NCI-H1092 treated with DMSO at 0.1 percent for 48 hours (cell line): ENCODE measurements around the gene SERPINI1.
"Not testable (repeated sequence)": the region's sequence is repeated elsewhere in the genome, so short reads cannot be mapped to it uniquely, and the experiment has no call there.

Experiments
- DNase-seq: peaks from one replicate; lab custom pipeline; 2025; lab: John Stamatoyannopoulos, UW

SERPINI1 gene

DNA sequence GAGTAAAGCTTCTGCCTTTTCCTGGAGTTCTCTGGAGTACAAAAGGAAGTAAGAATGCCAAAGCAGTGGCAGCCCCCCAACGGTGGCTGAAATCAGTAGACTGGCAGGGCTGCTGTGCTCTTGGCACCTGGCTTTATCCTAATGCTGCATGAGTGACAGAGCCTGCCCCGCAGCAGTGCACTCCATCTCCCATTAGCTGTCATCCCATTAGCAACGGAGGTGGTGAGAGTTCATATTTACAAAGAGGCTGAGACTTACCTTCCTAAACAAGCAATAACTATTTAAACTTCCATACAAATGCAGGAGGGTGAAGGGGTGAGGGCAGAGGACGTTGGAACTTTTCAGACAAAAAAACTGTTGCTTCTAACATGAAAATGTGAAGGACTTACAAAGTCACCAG lies 51.9 kb downstream of the SERPINI1 start:
- DNase-seq: no peak

DNA sequence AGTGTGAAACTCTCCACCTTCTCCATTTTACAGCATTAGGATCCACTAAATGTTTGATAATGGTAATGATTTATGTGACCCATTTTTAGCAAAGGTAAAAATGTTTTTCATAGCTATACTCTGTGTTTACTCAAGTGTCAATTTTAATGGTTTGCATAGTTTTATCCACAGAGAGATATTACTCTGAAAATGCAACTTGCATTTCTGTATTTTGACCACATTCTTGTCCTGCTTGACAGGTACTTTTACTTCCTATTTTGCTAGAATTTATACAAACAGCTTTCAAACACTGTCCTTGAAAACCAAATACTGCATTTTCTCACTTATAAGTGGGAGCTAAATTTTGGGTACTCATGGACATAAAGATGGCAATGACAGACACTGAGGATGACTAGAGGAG lies 62.9 kb downstream of the SERPINI1 start:
- DNase-seq: no peak

DNA sequence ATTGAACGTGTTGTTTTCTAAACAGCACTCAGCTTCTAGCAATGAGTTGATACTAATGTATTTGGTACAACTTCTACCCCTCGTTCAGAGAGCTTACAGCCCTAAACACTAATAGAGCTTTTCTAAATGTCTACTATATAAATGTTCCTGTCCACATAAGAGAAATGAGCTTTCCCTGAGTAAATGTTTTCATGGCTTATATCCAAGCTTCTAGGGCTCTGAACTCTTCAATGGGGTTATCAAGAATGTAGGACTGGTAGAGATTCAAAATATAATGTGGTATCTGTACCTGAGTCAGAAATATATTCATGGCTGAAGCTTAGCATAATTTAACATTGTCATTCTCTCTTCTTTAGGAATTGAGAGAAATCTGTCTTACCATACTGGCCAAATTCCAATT lies 73.4 kb downstream of the SERPINI1 start:
- DNase-seq: peak; percentile 38

DNA sequence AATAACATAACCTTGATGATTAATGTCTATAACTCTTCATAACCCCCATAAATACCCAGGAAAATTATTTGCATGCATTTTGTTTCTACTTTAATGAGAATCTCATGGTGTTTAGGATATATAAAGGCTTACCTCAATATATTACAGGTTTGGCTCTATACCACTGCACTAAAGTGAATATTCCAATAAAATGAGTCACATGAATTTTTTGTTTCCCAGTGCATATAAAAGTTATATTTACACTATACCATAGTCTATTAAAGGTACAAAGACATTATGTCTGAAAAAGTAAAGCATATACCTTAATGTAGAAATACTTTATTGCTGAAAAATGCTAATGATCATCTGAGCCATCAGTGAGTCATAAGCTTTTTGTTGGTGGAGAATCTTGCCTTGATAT lies 74.7 kb downstream of the SERPINI1 start:
- no peak for DNase-seq

DNA sequence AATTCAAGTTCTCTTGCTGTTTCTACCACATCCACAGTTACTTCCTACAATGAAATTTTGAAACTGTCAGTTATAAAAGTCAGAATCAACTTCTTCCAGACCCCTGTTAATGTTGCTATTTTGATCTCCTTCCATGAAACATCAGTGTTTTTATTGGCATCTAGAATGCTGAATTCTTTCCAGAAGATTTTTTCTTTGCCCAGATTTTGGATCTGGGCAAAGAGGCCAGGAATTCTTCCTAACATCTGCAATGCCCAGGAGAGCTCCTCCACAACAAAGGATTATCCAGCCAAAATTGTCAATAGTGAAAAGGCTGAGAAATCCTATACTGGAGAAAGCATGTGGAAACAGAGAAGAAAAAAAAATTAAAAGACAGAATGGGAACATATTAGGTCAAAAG lies 75.5 kb downstream of the SERPINI1 start:
- DNase-seq: no peak

DNA sequence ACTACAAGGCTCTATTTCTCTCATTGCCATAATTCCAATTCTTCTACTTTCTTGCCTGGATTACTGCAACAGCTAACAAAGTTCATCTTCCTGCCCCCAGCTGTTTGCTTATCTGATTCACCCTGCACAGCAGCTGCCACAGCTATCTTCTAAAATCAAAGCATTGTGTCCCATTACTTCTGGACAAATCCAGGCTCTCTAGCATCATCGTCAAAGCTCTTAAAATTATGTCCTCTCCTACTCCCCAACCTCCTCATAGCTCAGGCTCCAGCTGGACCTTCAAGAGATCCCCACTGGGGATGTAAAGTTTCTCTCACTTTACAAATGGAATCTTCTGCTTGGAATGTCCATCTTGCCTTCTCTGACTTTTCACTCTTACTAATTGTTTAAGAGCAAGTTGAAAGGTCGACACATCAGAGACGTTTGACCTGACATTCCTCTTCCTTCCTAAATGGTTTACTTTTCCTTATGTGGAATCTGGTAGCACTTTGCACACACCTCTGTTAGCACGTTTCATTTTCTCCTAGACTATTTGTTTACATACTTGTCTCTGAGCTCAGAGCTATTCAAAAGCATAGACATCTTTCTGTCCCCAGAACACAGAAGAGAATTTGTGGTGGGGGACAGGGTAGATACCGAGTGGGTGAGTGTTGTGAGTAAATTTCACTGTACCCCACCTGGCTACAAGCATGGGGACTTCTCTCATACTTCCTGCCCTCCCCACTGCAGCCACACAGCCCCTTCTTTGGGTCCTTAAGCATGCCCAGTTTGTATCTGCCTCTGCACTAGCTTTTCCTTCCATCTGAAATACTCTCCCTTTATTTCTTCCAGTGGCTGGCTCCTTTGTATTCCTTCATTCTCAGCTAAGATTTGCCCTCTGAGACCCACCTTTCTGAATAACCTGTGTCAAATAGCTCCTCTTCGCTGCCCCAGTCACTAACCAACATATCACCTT lies 77.9 kb downstream of the SERPINI1 start:
- no peak for DNase-seq

DNA sequence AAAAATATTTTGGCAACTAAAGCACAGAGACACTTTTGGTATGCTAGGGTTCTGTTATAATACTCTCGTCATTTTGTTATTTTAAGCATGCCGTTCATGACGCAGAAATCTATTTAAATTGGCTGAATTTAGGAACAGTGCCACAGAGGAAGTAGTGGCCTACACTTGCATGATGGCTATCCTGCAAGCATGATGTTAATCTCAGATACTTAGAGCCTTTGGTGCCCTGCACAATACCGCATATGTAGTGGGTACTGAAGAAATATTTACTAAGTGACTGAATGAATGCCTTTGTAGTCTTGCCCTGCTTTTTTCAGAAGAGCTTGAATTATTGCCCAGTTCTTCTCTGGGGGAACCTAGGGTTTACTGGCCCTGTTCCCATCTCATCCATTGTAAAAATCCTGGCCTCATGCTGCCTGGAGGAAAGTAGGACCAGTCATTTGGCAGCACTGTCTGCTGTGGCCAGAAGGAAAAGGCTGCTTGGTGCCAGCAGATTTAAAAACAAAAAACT lies 79.0 kb downstream of the SERPINI1 start:
- DNase-seq: peak; percentile 84

DNA sequence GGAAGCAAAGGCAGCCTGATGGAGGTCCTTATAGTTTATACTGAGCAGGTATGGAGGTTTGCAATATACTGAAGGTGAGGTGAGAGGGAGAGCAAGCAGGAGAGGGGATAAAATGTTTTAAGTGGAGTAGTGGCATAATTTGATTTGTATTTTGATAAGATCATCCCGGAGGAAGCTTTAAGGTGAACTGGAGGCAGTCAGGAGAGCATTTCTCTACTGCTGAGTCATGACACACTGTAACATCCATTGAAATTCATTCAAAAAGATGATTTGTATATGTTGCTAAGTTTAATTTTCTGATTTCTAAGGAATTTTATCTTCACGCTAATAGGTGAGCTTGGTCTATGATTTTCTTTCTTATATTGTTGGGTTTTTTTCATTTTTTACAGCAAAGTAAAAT lies 81.4 kb downstream of the SERPINI1 start:
- no peak for DNase-seq

DNA sequence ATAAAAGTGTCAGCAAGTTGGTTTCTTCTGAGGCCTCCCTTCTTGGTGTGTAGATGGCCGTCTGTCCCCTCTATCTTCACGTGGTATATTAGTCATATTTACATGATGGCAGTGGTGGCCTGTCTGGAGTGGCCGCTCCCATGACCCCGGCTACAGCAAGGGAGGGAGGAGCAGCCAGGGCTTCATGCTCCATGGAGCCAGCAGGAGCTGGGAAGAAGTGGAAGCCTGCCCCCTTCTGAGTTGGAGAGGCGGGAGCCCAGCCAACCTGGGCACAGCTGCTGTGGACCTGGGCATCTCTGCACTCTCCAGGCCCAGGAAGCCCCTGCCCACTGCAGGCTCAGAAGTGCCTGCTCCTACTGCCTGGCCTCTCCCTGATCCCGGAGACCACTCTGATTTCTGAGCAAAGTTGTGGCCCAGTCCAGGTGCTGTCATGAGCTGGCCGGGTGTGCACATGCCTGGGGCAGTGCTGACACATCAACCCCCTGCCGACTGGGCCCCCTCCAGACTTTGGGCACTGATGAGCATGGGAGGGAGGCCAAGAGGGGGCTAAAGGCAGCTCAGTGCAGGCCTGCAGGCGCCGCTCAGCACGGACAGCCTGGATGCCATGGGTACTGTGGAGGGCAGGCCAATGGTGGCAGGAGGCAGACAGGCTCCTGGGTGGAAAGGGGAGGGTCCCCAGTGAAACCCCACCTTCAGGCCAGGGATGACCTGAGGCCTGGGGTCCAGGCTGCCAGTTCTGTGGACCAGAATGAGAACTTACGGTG lies 84.8 kb downstream of the SERPINI1 start:
- no peak for DNase-seq

DNA sequence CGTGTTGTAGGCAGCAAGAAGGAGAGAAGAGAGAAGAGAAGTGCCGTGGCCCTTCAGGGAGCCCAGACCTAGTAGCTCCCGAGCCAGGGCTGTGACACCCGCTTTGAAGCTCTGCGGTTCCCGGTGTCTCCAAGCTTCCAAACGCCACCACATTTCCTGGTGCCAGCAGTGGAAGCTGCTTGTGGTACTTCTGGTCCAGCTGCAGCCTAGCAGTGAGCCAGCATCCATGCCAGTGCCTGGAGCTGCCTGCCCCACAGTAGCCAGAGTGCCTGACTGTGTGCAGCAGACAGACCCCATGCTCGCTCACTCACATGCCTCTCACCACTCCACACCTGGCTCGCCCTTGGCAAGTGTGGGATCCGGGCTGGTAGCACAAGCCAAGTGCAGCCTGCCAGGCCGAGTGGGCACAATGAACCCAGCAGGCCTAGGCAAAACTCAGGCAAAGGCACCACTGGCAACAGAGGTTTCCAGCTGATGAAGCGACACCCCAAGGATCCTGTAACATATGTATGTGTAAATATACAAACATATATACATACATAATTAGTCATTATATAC lies 85.8 kb downstream of the SERPINI1 start:
- DNase-seq: no peak

DNA sequence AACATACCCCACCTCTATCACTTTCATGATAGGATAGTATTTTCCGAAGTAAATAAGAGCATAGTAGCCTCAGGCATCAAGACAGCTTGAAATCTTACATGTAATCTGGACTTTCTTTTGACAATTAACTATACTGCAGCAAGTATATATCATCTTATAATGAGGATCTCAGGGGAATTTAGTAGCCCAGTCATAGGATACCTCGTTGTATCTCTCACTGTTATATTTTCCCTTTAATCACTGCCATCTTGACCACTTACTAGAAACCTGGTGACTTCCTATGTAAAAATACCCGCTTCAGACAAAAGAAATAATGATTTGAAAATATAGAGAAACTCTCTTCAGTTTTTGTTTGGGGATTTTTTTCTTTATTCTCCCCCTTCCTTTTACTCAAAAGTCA lies 88.2 kb downstream of the SERPINI1 start:
- no peak for DNase-seq

DNA sequence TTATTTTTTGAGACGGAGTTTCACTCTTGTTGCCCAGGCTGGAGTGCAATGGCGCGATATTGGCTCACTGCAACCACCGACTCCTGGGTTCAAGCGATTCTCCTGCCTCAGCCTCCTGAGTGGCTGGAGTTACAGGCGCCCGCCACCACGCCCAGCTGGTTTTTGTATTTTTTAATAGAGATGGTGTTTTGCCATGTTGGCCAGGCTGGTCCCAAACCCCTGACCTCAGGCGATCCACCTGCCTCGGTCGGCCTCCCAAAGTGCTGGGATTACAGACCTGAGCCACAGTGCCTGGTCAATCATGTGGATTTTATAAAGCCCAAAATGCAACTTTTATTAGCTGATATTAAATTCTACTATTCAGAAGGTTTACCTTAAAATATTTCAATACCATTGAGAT lies 92.1 kb downstream of the SERPINI1 start:
- DNase-seq: not testable (repeated sequence)

DNA sequence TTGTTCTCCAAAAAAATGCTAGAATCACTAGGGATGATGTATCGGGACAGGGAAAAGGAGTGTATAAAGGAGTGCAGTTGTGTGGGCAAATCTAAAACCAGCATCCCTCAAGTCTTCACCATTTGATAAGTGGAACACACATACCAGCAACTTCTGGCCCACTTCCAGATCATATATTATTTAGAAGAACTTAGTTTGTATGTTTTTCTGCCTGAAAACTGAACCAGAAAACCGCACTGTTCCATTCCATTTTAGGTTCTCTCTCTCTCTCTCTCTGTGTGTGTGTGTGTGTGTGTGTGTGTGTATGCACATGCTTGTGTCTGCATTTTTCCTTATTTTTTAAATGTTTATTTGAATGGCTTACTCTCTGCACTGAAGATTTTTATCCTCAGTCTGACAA lies 93.5 kb downstream of the SERPINI1 start:
- DNase-seq: no peak

DNA sequence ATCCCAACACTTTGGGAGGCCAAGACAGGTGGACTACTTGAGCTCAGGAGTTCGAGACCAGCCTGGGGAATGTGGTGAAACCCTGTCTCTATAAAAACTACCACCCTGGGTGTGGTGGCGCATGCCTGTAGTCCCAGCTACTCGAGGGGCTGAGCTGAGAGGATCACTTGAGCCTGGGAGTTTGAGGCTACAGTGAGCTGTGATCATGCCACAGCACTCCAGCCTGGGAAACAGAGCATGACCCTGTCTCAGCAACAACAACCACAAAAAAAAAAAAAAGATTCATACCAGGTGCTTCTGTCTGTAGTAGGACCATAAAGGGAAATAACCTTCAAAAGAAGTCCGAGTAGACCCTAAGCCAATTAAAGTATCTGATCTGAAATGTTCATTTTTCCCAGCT lies 94.5 kb downstream of the SERPINI1 start:
- no peak for DNase-seq

DNA sequence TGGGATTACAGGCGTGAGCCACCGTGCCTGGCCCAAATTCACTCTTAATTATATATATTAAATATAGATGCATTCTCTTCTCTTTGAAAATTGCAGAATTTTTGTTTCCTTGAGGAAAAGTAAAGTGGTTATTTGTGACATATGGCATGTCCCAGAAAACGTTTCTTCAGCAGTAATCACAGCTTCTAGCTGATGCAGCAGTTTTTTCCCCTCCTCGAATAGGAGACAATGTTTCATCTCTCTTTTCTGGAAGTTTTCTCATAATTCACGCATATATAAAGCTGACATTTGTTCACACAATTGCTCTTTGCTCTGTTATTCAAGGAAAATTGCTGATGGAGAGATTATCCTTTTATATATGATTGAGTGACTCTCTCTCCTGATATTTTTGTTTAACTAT lies 99.8 kb downstream of the SERPINI1 start:
- no peak for DNase-seq

DNA sequence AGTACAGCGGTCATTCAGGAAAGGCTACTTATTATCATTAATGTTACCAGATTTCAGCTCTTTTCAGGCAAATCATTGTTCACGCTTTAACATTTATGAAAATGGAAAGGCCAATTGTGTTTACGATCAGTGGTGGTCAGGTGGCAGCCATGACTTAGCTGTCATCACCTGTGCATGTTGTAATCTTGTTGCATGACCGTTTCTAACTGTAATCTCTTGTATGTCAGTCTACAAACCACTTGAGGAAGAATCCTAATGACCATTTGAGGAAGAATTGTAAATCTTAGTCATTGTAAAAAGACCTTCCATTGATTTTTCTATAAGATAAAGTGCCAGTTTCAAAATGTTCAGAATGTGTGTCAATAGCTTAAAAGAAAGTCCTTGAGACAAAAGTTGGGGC lies 100.4 kb downstream of the SERPINI1 start:
- DNase-seq: no peak

DNA sequence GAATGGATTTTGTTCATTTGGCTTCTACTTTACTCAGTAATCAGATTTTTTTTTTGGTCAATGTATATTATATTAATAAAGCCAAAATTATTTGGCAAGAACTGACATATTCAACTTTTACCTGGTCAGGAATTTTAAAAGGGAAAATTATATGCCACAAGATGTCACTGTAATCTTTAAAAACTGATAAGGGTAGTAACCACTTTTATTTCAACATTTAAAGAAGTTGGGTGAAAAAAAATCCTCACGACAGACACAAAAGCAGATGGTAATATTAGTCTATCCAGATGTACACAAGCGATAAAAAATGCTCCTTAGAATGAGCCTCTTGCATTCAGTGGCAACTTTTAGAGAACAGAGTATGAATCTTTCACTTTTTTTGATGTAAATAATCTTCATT lies 101.9 kb downstream of the SERPINI1 start:
- DNase-seq: no peak

DNA sequence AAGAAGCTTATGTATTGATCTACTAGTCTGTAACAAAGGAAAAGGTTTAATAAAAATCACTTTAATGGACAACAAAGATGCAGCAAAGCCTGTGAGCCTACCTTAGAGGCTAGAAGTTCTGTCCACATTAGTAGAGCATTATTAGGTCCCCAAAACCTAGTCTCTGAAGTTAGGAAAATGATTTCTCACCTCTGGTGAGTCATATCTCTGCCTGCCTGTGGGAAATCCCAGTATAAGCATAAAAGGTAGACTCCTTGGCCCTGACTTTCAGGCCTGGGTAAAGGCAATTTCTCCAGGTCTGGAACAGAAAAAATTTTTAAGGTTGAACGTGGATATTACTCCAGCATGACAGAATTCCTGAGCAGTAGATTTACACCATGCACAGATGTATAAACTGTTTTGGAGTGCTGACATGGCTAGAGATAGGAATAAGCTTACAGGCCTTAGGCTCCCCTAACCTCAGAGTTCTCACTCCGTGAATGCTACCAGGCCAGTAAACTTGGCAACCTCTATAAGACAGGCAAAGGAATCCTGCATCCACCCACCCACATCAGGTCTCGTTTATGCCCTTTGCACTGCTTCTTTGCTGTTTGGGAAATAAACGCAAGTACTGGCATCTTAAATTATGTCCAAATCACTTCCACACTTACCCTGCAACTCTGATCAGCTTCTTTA lies 104.1 kb downstream of the SERPINI1 start:
- no peak for DNase-seq

DNA sequence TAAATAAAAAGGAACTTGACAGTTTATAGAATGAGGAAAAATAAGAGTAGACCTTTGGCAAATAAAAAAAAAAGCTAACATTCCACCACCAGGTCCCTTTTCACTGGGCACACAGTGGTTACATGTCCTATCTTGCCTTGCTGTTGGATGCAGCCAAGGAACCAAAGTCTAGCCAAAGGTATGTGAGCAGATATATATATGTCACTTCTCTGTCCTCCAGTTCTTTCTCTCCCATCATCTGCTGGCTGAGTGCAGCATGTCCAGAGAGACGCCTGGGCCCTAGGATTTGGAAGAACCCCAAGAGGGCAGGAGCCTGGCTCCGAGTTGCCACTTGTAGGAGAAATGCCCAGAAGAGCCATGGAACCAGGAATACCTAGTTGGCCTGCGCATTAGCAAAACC lies 104.7 kb downstream of the SERPINI1 start:
- DNase-seq: no peak

DNA sequence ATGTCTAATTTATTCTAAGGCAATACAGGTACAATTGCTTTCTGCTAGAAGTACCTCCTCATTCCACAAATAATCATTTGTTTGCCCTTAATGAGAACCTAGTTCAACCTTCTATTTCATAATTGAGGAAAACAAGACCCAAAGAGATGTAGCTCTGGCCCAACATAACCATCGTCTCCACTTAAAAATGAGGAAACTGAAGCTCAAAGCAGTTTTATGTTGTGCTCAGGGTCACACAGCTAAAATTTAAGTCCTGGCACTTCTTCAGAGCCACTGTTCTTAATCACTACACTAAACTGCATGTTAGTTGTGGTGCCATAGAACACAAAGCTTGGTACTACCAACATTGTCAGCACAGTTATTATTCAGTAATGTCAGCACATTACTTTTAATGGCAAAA lies 108.0 kb downstream of the SERPINI1 start:
- no peak for DNase-seq

DNA sequence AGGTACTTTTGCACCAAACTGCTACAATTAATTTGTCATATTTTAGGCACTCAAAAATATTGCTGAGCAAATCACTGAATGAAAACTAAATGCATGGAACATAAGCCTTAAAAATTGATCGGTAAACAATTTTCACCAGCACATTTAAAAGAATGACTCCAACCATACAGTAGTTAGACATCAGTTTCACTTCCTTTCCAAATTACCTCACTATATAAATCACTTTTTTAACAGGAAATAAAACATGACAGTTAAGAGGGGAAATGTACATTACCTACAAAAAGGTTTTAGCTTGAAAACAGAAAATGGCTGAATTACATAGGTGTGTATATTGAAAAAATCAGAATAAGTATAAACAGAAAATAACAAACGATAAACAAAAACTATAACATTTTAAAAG lies 108.4 kb downstream of the SERPINI1 start:
- DNase-seq: no peak

DNA sequence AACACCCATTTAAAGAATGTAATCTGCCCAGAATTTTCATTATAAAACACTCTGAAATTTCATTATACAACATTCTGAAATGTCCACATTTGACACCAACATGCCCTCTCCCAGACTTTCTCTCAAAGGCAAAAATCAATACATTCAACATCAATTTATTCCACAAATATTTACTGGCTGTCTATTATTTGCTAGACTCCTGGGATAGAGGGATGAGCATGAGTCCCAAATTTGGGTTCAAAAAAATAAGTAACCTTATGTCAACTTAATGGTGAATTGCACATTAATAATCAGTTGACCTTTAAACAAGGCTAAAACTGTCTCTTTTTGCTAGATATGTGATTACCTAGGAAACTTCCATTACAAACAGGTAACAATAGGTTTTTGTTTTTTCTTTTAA lies 109.0 kb downstream of the SERPINI1 start:
- DNase-seq: no peak
